HG03135 (cell line): Measurements from ENCODE around the gene NSMF.
A peak's percentile ranks its signal among the peaks of the same experiment; 100 is the strongest.

Source experiments
- ATAC-seq: cut with Tn5 transposase; IDR thresholded peaks from one replicate; pipeline ENCODE4 v1.9.1; 2021; ENCODE audit warnings: mild to moderate bottlenecking, moderate library complexity; ENCODE audit not compliant: unreplicated experiment

NSMF gene

GRCh38 chr9:137459152-137459600 is at the start of gene NSMF:
TSS of gene NSMF (minus strand) at chr9:137459334. CDS start at chr9:137459102, 232 bp downstream.
- peak; percentile 60 for ATAC-seq

GRCh38 chr9:137506702-137507171 is 47.6 kb upstream of the NSMF start:
- no peak for ATAC-seq

- no peak for ATAC-seq
Measured at GRCh38 chr9:137506274-137506673, 47.1 kb upstream of the NSMF start.

- ATAC-seq: no peak
Measured at GRCh38 chr9:137505421-137506140, 46.4 kb upstream of the NSMF start.

- no peak for ATAC-seq
Measured at GRCh38 chr9:137504432-137504777, 45.3 kb upstream of the NSMF start.

- no peak for ATAC-seq
Measured at GRCh38 chr9:137502008-137502911, 43.1 kb upstream of the NSMF start.

- no peak for ATAC-seq
Measured at GRCh38 chr9:137501457-137501856, 42.3 kb upstream of the NSMF start.

- ATAC-seq: no peak
Measured at GRCh38 chr9:137500666-137501397, 41.7 kb upstream of the NSMF start.

GRCh38 chr9:137499858-137500661 is 40.9 kb upstream of the NSMF start:
- ATAC-seq: no peak

GRCh38 chr9:137499416-137499815 is 40.3 kb upstream of the NSMF start:
- no peak for ATAC-seq

GRCh38 chr9:137498720-137499150 is 39.6 kb upstream of the NSMF start:
- ATAC-seq: no peak

GRCh38 chr9:137497921-137498719 is 39.0 kb upstream of the NSMF start:
- ATAC-seq: no peak

GRCh38 chr9:137496601-137497375 is 37.7 kb upstream of the NSMF start:
- no peak for ATAC-seq

- ATAC-seq: no peak
Measured at GRCh38 chr9:137494550-137495351, 35.6 kb upstream of the NSMF start.

GRCh38 chr9:137494104-137494544 is 35.0 kb upstream of the NSMF start:
- no peak for ATAC-seq

- ATAC-seq: no peak
Measured at GRCh38 chr9:137493364-137494103, 34.4 kb upstream of the NSMF start.
